Placental pericyte (primary cell): ENCODE data around the gene CFB. TPM values are rescaled to one million over a fixed set of nuclear protein-coding genes. Genes with fewer than 3 reads are reported as not detected.

Experiments
- small RNA-seq: library from RNA; depleted of rRNA; stranded (forward); fragments of <200 nt; gene quantifications from one replicate; pipeline ENCODE3, GENCODE V24; 2012; ENCODE audit warnings: low replicate concordance
- total RNA-seq: library from RNA; depleted of rRNA; stranded (reverse); fragments of >200 nt; gene quantifications from 2 replicates; pipeline ENCODE4 v1.2.3, GENCODE V29; 2012

CFB gene
- 2.3 and 62.8 TPM in 2 replicates for total RNA-seq

DNA sequence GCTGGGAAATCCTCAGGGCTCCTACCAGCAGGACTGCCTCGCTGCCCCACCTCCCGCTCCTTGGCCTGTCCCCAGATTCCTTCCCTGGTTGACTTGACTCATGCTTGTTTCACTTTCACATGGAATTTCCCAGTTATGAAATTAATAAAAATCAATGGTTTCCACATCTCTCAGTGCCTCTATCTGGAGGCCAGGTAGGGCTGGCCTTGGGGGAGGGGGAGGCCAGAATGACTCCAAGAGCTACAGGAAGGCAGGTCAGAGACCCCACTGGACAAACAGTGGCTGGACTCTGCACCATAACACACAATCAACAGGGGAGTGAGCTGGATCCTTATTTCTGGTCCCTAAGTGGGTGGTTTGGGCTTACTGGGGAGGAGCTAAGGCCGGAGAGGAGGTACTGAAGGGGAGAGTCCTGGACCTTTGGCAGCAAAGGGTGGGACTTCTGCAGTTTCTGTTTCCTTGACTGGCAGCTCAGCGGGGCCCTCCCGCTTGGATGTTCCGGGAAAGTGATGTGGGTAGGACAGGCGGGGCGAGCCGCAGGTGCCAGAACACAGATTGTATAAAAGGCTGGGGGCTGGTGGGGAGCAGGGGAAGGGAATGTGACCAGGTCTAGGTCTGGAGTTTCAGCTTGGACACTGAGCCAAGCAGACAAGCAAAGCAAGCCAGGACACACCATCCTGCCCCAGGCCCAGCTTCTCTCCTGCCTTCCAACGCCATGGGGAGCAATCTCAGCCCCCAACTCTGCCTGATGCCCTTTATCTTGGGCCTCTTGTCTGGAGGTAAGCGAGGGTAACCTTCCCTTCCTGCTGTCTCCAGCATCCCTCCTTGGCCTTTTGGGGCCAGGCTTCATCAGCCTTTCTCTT is at the start of gene CFB:
CFB (plus strand) TSS at position 589 of the 863 bp plus-strand sequence; CDS start at position 716, 127 bp downstream.

DNA sequence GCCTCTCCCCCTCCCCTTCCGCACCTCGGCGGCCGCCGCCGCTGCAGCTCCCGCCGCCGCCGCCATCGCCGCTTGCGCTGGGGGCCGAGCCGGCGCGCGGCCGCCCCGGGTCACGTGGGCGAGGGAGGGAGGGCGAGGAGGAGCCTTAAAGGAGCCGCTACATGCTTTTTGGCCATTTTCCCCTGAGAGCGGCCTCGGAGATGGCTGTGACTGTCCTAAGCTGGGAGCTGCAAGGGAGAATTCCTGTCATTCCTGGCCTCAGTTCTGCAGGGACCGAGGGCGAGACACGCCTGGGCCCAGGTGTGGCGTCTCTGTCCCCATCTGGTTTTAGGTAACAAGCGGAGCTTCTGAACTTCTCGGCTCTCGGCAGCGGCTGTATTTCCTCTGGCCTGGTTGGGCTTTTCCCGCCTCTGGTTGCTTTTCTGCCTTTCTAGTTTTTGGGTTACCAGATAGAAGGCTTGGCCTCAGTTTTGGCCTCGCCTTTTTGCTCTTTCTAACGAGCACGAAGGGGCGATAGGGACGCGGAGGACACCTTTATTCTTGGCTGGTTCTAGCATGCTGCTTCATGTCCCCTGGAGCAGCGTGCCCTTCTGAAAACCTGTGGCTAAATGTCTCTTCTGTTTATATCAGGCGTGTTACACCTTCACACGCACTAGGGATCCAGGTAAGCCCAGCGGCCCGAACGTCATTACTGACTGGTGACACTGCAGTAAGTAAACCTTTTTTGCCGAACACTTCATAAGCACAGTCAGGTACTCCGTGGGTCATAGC is 48.1 kb upstream of the CFB start, which contains the start of gene EHMT2:
EHMT2 (minus strand) TSS at position 87 of the 771 bp plus-strand sequence; CDS start at position 66, 21 bp downstream.

DNA sequence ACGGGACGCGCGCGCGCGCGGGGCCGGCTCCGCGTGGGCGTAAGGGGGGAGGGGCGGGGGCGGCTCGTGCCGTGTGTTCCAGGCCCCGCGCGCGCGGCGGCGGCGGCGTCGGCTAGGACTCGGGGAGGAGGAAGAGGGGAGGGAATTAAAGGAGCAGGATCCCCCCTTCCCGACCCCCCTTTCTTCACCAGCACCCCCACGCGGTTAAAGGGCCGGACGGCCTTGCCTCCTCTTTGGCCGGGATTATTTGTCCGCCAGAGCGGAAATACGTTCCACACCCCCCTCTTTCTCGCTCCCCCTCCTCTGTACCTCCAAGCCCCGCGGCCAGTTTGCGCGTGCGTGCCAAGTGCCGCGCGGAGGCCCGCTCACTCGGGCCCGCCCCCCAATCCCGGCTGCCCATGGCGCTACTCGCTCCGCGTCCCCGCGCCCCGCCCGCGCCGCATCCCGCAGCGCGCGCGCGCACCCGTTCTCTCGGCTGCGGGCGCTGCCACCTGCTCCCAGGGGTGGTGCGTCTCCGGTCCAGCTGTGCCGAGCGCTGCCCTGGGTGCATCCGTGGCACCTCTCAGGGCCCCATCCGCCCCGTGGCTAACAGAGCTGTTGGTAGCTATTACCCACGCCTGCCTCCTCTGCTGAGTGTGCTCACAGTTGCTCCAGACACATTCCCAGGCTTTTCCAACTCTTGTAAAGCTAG is 43.8 kb upstream of the CFB start, which contains the start of gene ZBTB12:
ZBTB12 (minus strand) TSS at position 134 of the 691 bp plus-strand sequence. CDS start 781 bp downstream, outside the sequence.

DNA sequence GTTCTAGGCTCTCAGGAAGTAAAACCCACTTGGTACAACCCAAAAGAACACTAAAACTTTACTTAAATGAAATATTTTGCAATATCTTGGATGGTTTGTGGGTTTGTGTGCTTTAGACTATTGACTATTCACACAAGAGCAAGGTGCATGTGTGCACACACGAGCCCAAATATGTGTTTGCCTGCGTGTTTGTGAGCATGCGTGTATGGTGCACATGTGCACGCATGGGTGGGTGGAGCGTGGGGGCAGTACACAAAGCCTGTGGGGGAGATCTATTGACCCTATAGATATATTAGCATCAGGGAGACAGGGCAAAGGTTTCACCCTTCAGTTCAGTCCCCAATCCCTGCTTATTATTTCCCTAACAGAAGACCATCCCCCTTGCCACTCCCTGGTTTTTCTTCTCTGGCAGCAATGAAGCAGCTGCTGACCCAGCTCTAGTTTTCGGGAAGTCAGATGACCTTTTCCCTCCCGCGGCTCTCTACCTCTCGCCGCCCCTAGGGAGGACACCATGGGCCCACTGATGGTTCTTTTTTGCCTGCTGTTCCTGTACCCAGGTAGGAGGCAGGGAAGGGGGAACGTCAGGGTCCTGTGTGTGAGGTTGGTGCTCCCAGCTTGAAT is 18.5 kb upstream of the CFB start, which contains the start of gene C2:
C2 (plus strand) TSS at position 476 of the 621 bp plus-strand sequence; CDS start at position 512, 36 bp downstream.

DNA sequence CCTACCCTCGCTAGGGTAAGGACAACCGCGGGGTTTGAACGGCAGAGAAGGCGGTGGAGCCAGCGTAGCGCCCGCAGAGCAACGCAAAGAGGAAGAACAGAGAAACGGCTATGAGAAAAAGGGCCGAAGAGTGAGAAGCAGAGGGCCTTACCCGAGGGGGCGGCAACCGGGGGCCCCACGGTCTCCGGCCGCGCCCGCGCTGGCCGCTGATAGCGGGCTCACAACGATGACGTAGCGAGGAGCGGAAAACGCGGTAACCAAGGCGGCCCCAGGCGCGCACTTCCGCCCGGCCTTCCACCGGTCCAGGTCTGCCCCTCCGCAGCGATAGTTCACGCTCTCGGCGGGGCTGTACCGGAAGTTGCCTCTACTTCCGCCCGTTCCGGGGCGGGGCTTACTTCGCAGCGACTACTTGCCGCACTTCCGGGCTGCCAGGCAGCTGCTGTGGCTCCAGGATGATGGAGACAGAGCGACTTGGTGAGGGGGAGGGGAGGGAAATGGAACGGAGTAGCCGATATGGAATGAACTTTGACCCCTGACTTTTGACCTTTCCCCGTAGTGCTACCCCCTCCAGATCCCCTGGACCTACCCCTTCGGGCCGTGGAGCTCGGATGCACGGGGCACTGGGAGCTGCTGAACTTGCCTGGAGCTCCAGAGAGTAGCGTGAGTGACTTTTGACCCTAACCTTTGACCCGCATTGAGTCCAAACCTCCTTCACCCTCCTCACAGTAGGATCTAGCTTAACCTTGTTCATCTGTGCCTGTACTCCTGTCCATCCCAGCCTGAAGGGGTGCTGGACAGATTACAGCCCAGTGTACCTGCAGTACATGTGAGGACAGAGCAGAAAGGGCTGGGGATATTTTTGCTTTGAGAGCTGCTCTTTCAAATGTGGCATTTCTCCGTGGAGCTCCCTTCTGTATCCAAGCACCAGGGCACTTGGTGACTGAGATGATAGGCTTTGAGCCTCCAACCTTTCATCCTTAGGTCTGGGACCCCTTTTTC is 13.1 kb downstream of the CFB start, which contains the start of the genes NELFE and SKIC2:
NELFE (minus strand) TSS at position 231 of the 999 bp plus-strand sequence. CDS start 525 bp downstream, outside the sequence.
SKIC2 (plus strand) TSS at position 435 of the 999 bp plus-strand sequence; CDS start at position 453, 18 bp downstream.

DNA sequence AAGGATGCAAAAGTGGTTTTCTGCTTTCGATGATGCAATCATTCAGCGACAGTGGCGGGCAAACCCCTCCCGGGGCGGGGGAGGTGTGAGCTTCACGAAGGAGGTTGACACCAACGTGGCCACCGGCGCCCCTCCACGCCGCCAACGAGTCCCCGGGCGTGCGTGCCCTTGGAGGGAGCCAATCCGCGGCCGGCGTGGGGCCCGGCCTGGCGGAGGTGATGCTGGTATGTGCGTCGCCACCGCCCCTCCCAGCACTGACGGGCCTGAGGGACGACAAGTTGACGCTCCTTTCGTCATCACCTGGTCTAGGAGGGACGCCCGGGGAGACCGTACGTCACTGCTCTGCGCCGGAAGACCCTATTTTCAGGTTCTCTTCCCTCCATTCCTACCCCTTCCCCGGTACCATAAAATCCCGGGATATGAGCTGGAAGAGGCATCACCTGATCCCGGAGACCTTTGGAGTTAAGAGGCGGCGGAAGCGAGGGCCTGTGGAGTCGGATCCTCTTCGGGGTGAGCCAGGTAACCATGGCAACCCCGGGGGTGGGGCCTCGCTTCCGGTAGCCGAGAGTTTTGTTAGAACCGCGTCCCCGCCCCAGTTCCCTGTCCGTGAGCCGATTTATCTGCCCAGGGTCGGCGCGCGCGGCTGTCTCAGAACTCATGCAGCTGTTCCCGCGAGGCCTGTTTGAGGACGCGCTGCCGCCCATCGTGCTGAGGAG is 26.3 kb downstream of the CFB start, which contains the start of gene DXO:
DXO (minus strand) TSS at position 146 of the 716 bp plus-strand sequence. CDS start 463 bp downstream, outside the sequence.

DNA sequence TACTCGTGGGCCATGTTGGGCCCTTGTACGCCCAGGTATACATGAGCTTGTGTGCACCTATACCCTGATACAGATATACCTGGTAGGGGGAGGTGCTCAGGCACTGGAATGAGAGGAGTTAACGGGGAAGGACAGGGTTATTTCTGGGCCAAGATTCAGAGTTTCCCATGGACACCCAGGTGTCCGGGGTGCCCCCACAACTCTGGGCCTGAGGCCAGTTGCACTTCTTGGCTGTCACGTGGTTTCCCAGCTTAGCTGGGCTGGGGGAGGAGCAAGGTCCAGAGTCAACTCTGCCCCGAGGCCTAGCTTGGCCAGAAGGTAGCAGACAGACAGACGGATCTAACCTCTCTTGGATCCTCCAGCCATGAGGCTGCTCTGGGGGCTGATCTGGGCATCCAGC is 35.8 kb downstream of the CFB start, which contains the start of gene C4A:
C4A (plus strand) TSS at position 314 of the 400 bp plus-strand sequence; CDS start at position 365, 51 bp downstream.

Small RNAs within 50 kb of the gene (small RNA-seq; reads per million reads assigned to genes)
- not detected for gene AL645922.1

Other genes with a start within 250 kb of the CFB start
- 48.6 and 51.0 TPM in 2 replicates for gene ABHD16A, start 242.8 kb upstream of the CFB start, total RNA-seq
- gene LY6G6F, start 239.2 kb upstream of the CFB start, total RNA-seq, result not detected in 2 replicates
- not detected in 2 replicates for gene LY6G6D, start 230.7 kb upstream of the CFB start, total RNA-seq
- not detected in 2 replicates for gene LY6G6C, start 224.3 kb upstream of the CFB start, total RNA-seq
- not detected in 2 replicates for gene MPIG6B, start 222.7 kb upstream of the CFB start, total RNA-seq
- gene DDAH2, start 216.8 kb upstream of the CFB start, total RNA-seq, result 36.5 and 45.7 TPM in 2 replicates
- gene CLIC1, start 209.6 kb upstream of the CFB start, total RNA-seq, result 585 and 1,126 TPM in 2 replicates
- gene MSH5, start 206.1 kb upstream of the CFB start, total RNA-seq, result 7.0 and 26.8 TPM in 2 replicates
- 0.44 and 1.1 TPM in 2 replicates for gene SAPCD1, start 183.4 kb upstream of the CFB start, total RNA-seq
- gene VWA7, start 168.8 kb upstream of the CFB start, total RNA-seq, result 0.14 and 0.44 TPM in 2 replicates
- 51.6 and 105 TPM in 2 replicates for gene VARS1, start 150.3 kb upstream of the CFB start, total RNA-seq
- 19.9 and 54.0 TPM in 2 replicates for gene LSM2, start 139.1 kb upstream of the CFB start, total RNA-seq
- gene HSPA1L, start 130.8 kb upstream of the CFB start, total RNA-seq, result 0.72 and 0.88 TPM in 2 replicates
- gene HSPA1A, start 130.6 kb upstream of the CFB start, total RNA-seq, result 81.4 and 101 TPM in 2 replicates
- gene HSPA1B, start 118.4 kb upstream of the CFB start, total RNA-seq, result 78.3 and 86.0 TPM in 2 replicates
- gene NEU1, start 83.3 kb upstream of the CFB start, total RNA-seq, result 84.3 and 201 TPM in 2 replicates
- under 0.01 TPM in 1 of 2 replicates, not detected in the other for gene SLC44A4, start 67.1 kb upstream of the CFB start, total RNA-seq
- 35.0 and 51.1 TPM in 2 replicates for gene EHMT2, start 48.4 kb upstream of the CFB start, total RNA-seq
- gene ZBTB12, start 44.0 kb upstream of the CFB start, total RNA-seq, result 1.4 and 2.8 TPM in 2 replicates
- 0.29 and 14.2 TPM in 2 replicates for gene C2, start 18.4 kb upstream of the CFB start, total RNA-seq
- gene NELFE, start 12.9 kb downstream of the CFB start, total RNA-seq, result 125 and 137 TPM in 2 replicates
- gene SKIC2, start 13.1 kb downstream of the CFB start, total RNA-seq, result 51.0 and 70.0 TPM in 2 replicates
- gene DXO, start 26.0 kb downstream of the CFB start, total RNA-seq, result 17.3 and 31.7 TPM in 2 replicates
- gene C4A, start 36.0 kb downstream of the CFB start, total RNA-seq, result 1.7 and 10.3 TPM in 2 replicates
- 1.4 and 6.3 TPM in 2 replicates for gene C4B, start 68.7 kb downstream of the CFB start, total RNA-seq
- not detected in 2 replicates for gene CYP21A2, start 92.3 kb downstream of the CFB start, total RNA-seq
- 3.0 and 81.8 TPM in 2 replicates for gene TNXB, start 163.2 kb downstream of the CFB start, total RNA-seq
- gene ATF6B, start 182.2 kb downstream of the CFB start, total RNA-seq, result 28.8 and 39.2 TPM in 2 replicates
- 5.9 and 6.4 TPM in 2 replicates for gene FKBPL, start 184.2 kb downstream of the CFB start, total RNA-seq
- gene PRRT1, start 205.8 kb downstream of the CFB start, total RNA-seq, result 0.29 and 0.44 TPM in 2 replicates
- 25.8 and 46.8 TPM in 2 replicates for gene PPT2, start 208.0 kb downstream of the CFB start, total RNA-seq
- 0.44 and 0.86 TPM in 2 replicates for gene EGFL8, start 218.5 kb downstream of the CFB start, total RNA-seq
- gene AGPAT1, start 230.0 kb downstream of the CFB start, total RNA-seq, result 43.3 and 48.4 TPM in 2 replicates
- 24.3 and 35.6 TPM in 2 replicates for gene RNF5, start 232.3 kb downstream of the CFB start, total RNA-seq
- gene AGER, start 238.2 kb downstream of the CFB start, total RNA-seq, result 0.29 and 0.66 TPM in 2 replicates
- 51.4 and 57.8 TPM in 2 replicates for gene PBX2, start 244.1 kb downstream of the CFB start, total RNA-seq
- gene GPSM3, start 246.5 kb downstream of the CFB start, total RNA-seq, result 5.5 and 10.9 TPM in 2 replicates